CD4-positive, alpha-beta T cell treated with Interleukin-15 for 1 hour (primary cell): ENCODE measurements around the gene GIPC1.
"Not testable (repeated sequence)": the region's sequence is repeated elsewhere in the genome, so short reads cannot be mapped to it uniquely, and the experiment has no call there.

ENCODE experiments used
- DNase-seq: peaks from one replicate; pipeline ENCODE4 v3.0.0-alpha.2; 2020

The GIPC1 gene

GRCh38 chr19:14496029-14496833 lies at the start of gene GIPC1:
Gene GIPC1, minus strand, starts transcription at chr19:14496127. Its CDS starts 13,151 bp downstream, at chr19:14482976.
- peak; percentile 80 for DNase-seq

GRCh38 chr19:14545716-14546082 lies 49.8 kb upstream of the GIPC1 start:
- no peak for DNase-seq

GRCh38 chr19:14544977-14545715 lies 49.2 kb upstream of the GIPC1 start:
- DNase-seq, result no peak

- DNase-seq, result no peak
These were observed 48.1 kb upstream of the GIPC1 start for GRCh38 chr19:14544047-14544446.

GRCh38 chr19:14542711-14543328 lies 46.9 kb upstream of the GIPC1 start:
- no peak for DNase-seq

GRCh38 chr19:14541979-14542378 lies 46.1 kb upstream of the GIPC1 start:
- not testable (repeated sequence) for DNase-seq

GRCh38 chr19:14540741-14541525 lies 45.0 kb upstream of the GIPC1 start:
- no peak for DNase-seq

- DNase-seq, result peak; percentile 59
These were observed 41.2 kb upstream of the GIPC1 start for GRCh38 chr19:14536926-14537692.

- DNase-seq, result no peak
These were observed 37.5 kb upstream of the GIPC1 start for GRCh38 chr19:14533450-14533849.

- DNase-seq, result no peak
These were observed 34.6 kb upstream of the GIPC1 start for GRCh38 chr19:14530506-14530905.

- peak; percentile 46 for DNase-seq
These were observed 34.0 kb upstream of the GIPC1 start for GRCh38 chr19:14530005-14530348.

GRCh38 chr19:14529254-14530004 lies 33.5 kb upstream of the GIPC1 start, which contains the start of gene TECR:
Gene TECR, plus strand, starts transcription at chr19:14529594. Its CDS starts 103 bp downstream, at chr19:14529697.
- peak; percentile 100 for DNase-seq

GRCh38 chr19:14528419-14529253 lies 32.7 kb upstream of the GIPC1 start:
- DNase-seq, result no peak

- DNase-seq, result no peak
These were observed 30.5 kb upstream of the GIPC1 start for GRCh38 chr19:14526423-14526822.

GRCh38 chr19:14525729-14526128 lies 29.8 kb upstream of the GIPC1 start:
- no peak for DNase-seq

- DNase-seq, result no peak
These were observed 24.6 kb upstream of the GIPC1 start for GRCh38 chr19:14520543-14520942.

GRCh38 chr19:14519860-14520407 lies 24.0 kb upstream of the GIPC1 start:
- no peak for DNase-seq

- DNase-seq, result no peak
These were observed 23.4 kb upstream of the GIPC1 start for GRCh38 chr19:14519245-14519859.

GRCh38 chr19:14517840-14518505 lies 22.0 kb upstream of the GIPC1 start, which contains the start of gene DNAJB1:
Gene DNAJB1, minus strand, starts transcription at chr19:14518397. Its CDS starts 48 bp downstream, at chr19:14518349.
- peak; percentile 82 for DNase-seq
